ENCODE data around the gene TAS2R60. TPM values are rescaled to one million over a fixed set of nuclear protein-coding genes. Genes with fewer than 3 reads are reported as not detected.
"Not testable (repeated sequence)": the region's sequence is repeated elsewhere in the genome, so short reads cannot be mapped to it uniquely, and the experiment has no call there.

TAS2R60 gene
- polyA plus RNA-seq, 1 donor = not detected

DNA sequence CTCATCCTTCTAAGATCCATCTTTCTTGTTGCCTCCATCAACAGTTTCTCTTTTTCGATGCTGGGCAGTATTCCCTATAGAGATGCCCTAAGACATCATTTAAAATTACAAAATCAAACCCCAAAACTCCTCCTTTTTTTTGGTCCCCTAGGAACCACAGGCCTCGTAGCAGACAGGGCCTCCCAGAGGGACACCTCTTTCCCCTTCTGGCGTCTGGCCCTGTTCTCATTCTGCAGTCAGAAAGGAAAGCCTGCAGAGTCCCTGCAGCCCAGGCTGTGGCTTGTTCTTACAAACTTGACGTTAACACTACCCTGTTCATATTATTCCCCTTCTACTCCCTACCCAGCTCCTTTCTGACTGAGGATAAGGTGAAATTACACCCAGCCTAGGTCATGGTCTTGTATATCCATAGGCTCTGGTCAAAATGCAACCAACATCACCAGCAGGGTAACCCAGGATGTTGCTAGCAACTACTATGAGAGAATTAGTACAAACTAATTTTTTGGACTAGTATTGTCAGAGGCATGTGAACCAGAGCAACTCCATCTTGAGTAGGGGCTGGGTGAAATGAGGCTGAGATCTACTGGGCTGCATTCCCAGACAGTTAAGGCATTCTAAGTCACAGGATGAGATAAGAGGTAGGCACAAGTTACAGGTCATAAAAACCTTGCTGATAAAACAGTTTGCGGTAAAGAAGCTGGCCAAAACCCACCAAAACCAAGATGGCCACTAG is 31.1 kb upstream of the TAS2R60 start:
- no peak for DNase-seq

DNA sequence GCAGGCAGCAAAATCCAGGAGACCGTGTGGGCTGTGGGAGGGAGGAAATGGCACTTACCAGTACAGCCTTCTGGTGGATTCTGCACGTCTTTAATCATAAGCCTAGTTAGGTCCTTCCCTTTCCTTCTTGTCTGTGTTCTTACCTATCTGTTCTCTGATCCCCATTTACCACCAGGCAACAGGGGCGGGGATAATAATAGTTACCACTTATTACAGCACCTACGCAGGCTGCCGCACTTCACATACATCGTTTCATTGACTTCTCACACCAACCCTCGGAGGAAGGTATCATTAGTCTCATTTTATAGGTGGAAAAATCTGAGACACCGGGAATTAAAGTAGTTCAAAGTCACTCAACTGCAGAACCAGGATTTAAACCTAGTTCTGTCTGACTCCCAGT is 30.1 kb upstream of the TAS2R60 start:
- DNase-seq = no peak

DNA sequence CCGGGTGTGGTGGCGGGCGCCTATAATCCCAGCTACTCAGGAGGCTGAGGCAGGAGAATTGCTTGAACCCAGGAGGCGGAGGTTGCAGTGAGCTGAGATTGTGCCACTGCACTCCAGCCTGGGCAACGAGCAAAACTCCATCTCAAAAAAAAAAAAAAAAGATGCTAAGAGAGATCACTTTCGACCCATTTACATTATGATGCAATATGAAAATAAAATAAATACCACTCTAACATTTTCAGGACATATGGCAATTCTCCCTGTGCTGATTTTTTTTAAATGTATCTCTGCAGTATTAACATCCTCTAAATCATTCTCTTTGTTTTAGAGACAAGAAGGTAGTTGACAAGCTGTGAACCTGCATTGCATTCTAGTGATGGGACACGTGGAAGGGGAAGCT is 28.0 kb upstream of the TAS2R60 start:
- not testable (repeated sequence) for DNase-seq

DNA sequence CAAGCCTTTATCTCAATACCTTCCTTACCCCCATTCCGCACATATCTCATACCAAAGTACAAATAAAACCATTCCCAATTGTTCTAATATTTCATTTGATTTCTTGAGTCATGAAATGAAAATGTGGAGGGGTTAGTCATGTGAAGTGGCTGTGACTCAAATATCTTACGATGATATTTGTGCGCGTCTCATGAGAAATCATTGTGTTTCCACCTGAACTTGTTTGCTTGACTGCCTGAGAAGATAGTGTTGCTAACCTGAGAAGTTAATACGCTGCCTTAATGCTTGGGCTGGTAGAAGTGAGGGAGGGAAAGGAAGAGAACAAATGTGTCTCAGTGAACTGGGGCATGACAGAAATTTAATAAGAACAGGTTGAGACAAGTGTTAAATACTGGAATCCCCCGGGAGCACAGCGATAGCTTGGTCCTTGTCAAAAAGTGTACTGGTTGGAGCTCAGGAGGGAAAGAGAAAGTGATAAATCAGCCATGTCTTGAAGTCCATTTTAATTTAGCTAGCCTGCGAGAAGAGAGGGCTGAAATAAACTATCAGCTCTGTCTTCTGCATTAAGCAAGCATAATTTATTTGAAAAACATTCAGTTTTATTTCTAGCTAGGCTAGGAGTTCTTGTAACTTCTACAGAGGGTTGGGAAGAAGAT is 27.4 kb upstream of the TAS2R60 start:
- no peak for DNase-seq

DNA sequence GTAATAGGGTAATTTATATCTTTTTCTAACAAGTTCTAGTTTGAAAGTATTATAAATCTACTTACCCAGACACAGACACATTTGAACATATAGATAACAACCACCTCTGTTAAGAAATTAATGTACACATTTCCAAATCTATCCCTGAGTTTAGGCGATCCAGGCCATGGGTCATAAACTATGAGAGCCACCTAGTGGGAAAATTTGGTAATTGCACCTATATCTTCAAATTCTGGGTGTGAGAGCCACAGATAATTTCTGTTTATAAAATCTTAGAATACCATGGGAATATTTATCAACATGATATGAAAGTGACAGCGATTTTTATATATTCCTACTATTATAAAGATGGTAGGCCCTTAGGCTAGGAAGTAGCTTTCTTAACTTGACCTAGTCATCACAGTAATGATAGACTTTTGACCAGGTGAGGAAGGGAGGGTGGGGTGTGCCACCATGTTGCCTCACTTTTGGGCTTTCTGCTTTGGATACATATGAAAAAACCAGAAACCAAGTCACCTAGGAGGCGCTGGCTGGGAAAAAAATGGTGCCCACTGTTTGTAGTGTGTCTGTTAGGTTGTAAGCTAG is 26.6 kb upstream of the TAS2R60 start:
- peak; percentile 54 for DNase-seq

DNA sequence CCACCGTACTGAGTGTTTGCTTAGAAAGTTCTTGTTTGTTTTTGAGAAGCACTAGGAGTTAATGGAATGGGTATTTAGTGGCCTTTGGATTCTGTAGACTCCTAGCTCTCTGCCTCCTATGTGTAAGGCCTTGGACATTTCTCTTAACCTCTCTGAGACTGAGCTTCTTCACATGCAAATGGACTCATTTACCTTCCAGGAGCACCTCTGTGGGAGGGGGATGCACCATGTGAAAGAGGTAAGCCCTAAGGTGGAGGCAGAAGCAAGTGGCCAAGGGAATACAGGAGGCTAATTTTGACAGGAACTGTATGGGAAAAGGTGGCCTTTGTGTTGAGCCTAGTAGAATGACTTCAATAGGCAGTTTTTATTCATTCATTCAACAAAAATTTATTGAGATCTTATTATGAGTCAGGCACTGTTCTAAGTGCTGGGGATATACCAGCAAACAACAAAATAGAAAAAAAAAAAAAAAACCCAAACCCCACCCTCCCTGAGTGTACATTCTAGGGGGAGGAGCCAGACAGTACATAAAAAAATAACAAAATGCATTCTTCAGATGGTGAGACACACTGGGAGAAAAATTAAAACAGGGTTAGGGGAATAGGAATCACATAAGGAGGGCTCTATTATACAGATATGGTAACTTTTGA is 25.4 kb upstream of the TAS2R60 start:
- no peak for DNase-seq

DNA sequence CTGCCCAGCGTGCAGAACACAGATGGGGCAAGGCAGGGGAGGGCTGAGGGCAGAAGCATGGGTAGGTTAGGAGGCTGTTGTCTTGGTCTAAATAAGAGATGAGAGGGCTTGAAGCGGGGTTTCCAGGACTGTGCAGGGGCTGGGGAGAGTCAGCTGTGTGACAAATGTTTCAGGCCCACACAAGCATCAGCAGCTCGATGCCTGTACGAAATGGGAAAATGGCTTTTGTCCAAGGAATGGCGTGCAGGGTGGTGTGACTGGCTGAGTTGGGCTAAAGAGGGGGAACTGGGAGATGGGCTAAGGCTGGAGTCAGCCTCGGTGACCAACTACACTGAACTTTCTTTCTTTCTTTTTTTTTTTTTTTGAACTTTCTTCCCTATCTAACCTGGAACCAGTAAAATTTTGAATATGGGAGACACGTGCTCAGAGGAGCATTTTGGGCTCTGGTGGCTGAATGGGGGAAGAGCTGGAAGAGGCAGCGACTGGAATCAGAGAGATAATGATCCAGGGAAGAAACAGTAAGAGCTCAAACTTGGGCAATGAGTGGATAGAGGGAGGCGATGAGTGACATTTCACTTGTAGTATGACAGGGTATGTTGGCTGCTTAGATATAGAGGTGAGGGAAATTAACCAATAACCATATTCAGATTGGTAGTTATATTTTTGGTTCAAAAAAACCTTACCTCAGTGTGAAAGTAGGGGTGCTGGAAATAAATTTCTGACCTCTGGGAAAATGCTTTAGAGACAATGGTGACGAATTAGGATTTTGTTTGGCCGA is 24.4 kb upstream of the TAS2R60 start:
- DNase-seq = no peak

DNA sequence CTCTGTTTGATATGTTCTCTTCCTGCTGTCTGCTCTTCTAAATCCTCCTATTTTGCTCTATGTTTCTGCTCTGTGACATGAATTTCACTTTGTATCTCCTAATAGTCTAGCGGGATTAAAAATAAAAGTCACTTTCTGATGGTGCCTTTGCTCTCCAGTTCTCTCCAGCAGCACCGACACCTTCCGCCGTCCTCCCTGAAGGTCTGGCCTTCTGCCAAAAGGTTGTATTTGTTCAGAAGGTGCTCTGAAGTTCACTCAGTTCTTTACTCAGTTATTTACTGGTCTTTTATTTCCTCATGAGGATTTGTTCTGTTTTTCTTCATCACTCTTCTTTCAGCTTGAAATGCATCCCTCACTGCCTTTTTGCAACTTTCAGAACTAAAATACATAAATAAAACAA is 23.4 kb upstream of the TAS2R60 start:
- DNase-seq = no peak

DNA sequence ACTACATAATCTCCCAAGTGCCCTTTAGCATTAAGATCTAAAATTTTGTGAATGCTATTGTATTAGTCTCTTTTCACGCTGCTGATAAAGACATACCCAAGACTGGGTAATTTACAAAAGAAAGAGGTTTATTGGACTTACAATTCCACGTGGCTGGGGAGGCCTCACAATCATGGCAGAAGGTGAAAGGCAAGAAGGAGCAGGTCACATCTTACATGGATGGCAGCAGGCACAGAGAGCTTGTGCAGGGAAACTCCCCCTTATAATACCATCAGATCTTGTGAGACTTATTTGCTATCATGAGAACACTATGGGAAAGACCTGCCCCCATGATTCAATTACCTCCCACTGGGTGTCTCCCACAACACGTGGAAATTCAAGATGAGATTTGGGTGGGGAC is 22.6 kb upstream of the TAS2R60 start:
- DNase-seq = not testable (repeated sequence)

DNA sequence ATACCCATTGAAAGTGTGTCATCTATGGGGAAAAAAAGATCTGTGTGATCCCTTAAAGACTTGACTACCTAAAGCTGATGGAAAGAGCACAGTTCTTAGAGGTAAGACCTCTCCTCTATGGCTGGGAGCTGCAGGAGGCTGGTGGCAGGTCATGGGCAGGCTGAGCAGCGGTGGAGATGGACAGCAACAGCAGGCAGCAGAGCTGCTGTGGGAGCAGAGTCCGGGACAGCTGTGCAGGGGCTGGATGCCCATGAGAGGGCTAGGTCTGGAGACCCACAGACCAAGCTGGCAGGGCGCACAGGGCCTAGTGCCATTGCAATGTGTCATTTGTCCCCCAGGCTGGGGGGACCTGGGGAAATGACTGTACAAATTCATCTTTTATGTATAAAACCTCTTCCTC is 21.2 kb upstream of the TAS2R60 start:
- peak; percentile 46 for DNase-seq

DNA sequence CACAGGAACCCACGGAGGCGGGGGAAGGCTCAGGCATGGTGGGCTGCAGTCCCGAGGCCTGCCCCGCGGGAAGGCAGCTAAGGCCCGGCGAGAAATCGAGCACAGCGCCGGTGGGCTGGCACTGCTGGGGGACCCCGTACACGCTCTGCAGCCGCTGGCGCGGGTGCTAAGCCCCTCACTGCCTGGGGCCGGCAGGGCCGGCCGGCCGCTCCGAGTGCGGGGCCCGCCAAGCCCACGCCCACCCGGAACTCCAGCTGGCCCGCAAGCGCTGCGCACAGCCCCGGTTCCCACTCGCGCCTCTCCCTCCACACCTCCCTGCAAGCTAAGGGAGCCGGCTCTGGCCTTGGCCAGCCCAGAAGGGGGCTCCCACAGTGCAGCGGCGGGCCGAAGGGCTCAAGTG is 18.8 kb upstream of the TAS2R60 start:
- DNase-seq = not testable (repeated sequence)

DNA sequence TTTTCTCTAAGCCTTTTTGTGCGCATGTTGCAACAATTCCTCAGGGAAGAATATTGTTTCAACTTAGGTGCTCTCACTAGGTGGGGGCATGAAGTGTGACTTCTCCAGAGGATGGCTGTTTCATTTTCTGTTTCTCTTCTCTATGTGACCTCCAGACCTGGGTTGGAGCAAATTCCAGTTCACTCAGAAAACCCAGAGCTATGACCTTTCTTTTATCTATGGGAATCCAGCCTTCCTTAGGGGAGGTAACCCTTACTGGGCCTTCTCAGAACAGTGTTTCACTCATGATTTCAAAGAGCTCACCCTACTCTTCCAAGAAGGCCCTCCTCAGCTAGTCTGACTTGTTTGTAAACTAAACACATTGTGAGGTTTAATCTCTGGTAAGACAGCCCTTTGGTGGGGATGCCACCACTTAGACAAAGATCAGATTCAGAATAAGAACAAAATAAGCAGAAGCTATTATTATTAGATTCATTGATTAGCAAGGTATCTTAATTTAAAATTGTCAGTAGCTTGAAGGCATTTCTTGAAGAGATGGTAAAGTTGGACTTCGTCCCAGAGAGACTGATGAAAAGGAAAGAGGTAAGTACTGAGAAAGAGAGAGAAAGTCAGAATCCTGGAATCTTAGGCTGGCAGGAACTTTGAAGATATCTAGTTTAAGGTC is 16.6 kb upstream of the TAS2R60 start:
- DNase-seq = no peak

DNA sequence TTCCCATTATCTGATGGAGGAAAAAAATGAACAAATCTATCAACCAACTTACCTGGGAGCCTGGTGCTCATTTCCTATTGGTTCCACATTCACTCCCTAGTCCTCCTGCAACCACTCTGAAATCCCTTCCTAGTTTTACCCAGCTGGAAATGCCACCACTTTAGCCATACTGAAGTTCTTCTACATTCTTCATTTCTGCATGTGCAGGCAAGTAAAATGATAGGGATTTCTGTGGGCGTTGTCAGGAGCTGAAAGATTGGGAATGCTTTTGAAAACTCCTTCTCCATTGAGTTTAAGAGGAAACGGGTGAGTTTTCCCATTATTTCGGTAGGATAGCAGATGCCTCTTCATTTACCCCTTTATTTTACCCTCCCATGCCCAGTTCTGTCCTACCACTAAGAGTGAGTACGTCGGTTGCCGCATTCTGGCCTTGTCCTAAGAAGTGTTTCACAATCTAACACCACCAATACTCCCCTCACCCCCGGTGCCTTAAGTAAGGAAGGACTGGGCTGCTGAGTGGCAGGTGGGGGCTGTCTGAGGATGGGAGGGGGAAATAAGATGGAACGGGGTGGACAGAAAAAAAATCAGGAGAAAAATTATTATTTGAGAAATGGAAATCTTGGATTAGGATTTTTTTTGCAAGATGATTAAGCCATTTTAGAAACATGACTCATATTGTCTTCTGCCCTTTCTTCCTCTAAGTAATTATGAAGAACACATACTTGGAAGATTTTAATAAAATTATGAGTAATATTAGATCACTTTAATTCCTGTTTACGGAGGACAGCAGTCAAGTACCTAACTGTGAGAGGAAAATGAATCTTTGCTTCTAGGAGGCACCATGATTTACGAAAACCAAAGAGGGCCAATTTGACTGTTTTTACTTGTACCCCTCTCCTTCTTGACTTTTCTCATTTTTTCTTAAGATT is 13.2 kb upstream of the TAS2R60 start:
- no peak for DNase-seq

DNA sequence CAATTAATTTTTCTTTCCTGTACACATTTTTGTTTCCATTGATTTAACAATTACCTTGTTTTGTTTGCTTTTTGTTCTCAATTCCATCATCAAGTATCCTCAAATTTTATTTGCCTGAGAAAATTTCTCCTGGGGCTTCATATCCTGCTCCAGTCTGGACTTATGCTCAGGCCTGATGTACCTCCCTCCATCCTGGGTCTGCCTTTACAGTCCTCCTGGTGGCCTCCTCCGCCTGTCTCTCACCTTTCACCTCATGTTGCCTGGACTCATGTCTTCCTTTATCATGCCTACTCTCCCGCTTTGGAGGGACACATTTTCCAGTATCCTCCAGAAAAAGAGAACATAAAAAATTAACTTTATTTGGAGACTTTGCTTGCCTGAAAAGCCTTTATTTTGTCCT is 12.1 kb upstream of the TAS2R60 start:
- DNase-seq = no peak

DNA sequence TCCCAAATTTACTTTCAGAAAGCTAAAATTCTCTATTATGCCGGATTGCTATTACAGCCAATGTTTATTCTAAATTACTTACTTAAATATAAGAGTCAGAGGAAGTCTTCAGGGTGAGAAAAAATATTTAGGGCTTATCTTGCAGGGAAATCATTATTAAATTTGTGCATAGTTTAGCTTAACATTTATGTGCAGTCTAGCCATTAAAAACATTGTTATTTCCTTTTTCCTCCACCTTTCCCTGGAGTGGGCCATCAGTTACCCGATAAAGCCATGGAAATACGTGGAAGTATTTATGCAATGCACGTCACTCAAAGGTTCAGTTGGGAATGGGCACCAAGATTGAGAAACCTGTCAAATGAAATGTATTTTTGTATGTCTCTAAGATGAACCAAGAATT is 9.5 kb upstream of the TAS2R60 start:
- no peak for DNase-seq

DNA sequence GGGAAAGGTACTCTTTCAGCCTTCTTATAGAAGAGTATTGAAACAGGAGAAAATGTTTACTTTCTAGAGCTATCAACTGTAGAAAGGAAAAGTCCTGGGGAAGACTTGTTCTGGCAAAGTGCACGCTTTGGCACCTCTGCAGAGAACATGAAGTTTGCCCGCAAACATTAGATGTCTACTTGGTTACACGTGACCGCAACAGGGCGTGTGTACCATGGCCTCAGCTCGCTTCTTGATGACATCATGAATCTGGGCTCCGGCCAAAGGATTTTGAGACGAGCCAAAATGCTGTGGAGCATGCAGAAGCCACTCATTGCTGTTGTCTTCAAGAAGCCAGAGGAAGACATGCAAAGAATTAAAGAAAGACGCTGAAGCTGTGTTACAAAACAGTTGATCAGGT is 8.6 kb upstream of the TAS2R60 start:
- peak; percentile 12 for DNase-seq

DNA sequence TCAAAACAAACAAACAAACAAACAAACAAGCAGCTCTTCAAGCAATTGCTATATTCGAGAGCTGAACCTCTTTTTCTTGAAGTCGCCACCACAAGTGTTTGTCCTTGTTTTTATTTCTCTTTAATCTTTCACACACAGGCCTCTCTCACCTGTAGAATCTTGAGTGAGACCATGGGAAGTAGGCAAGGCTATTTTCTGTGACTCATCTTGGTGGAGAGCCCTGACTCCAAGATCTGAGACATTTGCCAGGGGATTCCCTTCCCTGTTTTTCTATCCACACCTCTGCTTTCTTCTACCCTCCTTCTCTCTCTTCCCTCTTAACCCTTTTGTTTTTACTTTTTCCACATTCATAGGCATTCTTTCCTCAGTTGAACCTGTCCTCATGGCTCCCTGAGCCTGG is 8.0 kb upstream of the TAS2R60 start:
- no peak for DNase-seq

DNA sequence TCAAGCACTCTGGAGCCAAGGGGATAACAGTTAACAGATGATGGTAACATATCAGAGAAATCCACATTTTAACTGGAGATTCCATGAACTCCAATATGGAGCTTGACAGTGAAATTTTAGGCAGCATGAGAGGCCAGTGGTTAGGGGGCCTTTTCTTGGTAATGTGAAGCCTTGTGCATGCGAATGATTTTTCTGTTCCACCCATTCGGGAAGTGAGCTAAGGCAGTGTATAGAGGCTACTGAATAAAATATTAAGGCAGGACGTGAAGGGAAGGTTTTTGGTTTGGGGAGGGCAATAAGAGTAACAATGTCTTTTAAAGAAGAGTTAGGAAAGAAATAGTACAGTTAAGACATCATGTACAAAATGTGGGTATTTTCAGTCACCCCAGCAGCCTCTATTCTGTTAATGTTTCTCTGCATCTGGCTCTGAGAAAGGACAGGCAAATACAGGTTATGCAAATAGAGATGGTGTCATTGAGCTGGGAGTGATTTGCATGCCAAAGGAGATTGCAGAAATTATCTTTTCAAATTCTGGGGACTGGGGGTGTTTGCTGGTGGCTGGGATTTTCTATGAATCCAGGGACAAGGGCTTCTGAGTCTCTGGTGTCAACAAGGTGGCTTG is 6.8 kb upstream of the TAS2R60 start:
- DNase-seq = no peak

DNA sequence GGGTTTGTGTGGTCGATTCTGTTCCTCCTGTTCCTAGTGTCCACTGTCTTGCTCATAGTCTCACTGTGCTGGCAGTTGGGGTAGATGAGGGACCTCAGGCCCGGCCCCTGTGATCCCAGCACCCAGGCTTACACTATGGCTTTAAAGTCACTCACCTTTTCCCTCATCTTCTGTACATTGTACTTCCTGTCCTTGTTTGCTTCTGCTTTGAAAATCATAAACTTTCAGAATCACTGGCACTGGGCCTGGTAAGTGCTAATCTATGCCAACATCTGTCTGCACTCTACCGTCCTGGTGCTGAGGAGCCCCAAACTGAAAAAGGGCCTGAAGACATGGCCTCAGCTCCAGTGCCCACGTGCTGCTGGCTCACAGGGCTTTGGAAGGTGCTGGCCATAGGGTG is 5.7 kb upstream of the TAS2R60 start:
- DNase-seq = no peak

DNA sequence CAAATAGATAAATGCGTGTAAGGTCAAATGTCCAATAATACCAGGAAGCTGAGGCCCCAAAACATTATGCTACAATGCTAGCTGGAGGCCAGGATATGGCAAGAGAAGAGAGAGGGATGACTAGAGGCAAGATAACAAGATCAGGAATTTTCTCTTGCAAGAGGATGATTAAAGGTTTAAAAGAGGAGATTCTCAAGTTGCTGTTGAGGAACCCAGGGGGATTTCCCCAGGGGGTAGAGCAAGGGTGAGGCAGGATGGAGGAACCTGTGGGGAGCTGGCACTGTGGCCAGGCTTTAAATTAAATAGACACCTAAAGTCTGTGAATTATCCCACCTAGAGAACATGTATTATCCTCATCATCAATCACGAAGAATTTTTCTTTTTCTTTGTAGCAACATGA is 3.4 kb upstream of the TAS2R60 start:
- DNase-seq = no peak
